Mesangial cell (primary cell): ENCODE results near the gene OR2T5. TPM values are rescaled to one million over a fixed set of nuclear protein-coding genes. Genes with fewer than 3 reads are reported as not detected.

ENCODE experiments used
- total RNA-seq: library from RNA; depleted of rRNA; stranded (reverse); fragments of >200 nt; gene quantifications from 2 replicates; pipeline ENCODE4 v1.2.3, GENCODE V29; 2015

Gene OR2T5
- not detected in 2 replicates for total RNA-seq

GRCh38 chr1:248488289-248488688, at the start of gene OR2T5:
OR2T5 (plus strand) TSS chr1:248488589; CDS start chr1:248488589, 0 bp downstream.

DNA sequence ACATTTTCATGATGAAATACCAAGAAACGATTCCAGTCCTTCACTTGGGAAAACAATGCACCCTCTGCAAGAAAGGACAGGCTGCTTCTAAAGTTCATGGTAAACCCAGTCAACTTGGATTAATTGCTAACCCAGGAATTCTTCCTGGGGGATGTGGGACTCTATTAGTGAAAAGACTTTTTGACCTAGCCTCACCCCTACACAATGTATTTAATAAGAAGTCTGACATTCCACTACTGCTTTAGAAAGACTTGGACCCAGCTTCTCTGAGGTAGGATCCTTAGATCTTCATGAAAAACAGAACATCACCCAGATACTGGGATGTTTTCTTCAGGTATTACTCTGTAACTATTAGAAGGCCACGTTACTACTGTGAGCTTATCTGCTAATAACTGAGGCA, 43.0 kb upstream of the OR2T5 start, which contains the start of gene OR2T2:
TSS of gene OR2T2 (plus strand) at position 239 of the 400 bp plus-strand sequence. CDS start 7,161 bp downstream, outside the sequence.

GRCh38 chr1:248473051-248473450, 15.3 kb upstream of the OR2T5 start, which contains the start of gene OR2T3:
OR2T3 (plus strand) TSS chr1:248473351; CDS start chr1:248473351, 0 bp downstream.

GRCh38 chr1:248507773-248508172, 19.4 kb downstream of the OR2T5 start, which contains the start of gene OR2G6:
OR2G6 (plus strand) TSS chr1:248508073; CDS start chr1:248521647, 13,574 bp downstream.

Other genes with a start within 250 kb of the OR2T5 start
- 0.13 and 0.33 TPM in 2 replicates for gene OR2T33, start 210.6 kb upstream of the OR2T5 start, total RNA-seq
- gene OR2T12, start 185.2 kb upstream of the OR2T5 start, total RNA-seq = not detected in 2 replicates
- gene OR2M7, start 164.0 kb upstream of the OR2T5 start, total RNA-seq = not detected in 2 replicates
- not detected in 2 replicates for gene OR14C36, start 139.8 kb upstream of the OR2T5 start, total RNA-seq
- not detected in 2 replicates for gene OR2T4, start 126.9 kb upstream of the OR2T5 start, total RNA-seq
- not detected in 2 replicates for gene OR2T6, start 112.8 kb upstream of the OR2T5 start, total RNA-seq
- not detected in 2 replicates for gene OR2T1, start 85.5 kb upstream of the OR2T5 start, total RNA-seq
- gene OR2T2, start 43.0 kb upstream of the OR2T5 start, total RNA-seq = not detected in 2 replicates
- gene OR2T3, start 15.2 kb upstream of the OR2T5 start, total RNA-seq = not detected in 2 replicates
- gene OR2G6, start 19.5 kb downstream of the OR2T5 start, total RNA-seq = not detected in 2 replicates
- not detected in 2 replicates for gene OR2T29, start 74.2 kb downstream of the OR2T5 start, total RNA-seq
- not detected in 2 replicates for gene OR2T34, start 86.2 kb downstream of the OR2T5 start, total RNA-seq
- not detected in 2 replicates for gene OR2T10, start 109.1 kb downstream of the OR2T5 start, total RNA-seq
- gene OR2T11, start 146.5 kb downstream of the OR2T5 start, total RNA-seq = not detected in 2 replicates
- gene OR2T35, start 156.7 kb downstream of the OR2T5 start, total RNA-seq = not detected in 2 replicates
- not detected in 2 replicates for gene OR2T27, start 166.9 kb downstream of the OR2T5 start, total RNA-seq
- not detected in 2 replicates for gene OR14I1, start 214.2 kb downstream of the OR2T5 start, total RNA-seq